ENCODE measurements around the gene MFGE8. TPM values are rescaled to one million over a fixed set of nuclear protein-coding genes. Genes with fewer than 3 reads are reported as not detected.
"Not testable (repeated sequence)": the region's sequence is repeated elsewhere in the genome, so short reads cannot be mapped to it uniquely, and the experiment has no call there.

MFGE8 gene, protein sequence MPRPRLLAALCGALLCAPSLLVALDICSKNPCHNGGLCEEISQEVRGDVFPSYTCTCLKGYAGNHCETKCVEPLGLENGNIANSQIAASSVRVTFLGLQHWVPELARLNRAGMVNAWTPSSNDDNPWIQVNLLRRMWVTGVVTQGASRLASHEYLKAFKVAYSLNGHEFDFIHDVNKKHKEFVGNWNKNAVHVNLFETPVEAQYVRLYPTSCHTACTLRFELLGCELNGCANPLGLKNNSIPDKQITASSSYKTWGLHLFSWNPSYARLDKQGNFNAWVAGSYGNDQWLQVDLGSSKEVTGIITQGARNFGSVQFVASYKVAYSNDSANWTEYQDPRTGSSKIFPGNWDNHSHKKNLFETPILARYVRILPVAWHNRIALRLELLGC
- total RNA-seq (2014; rRNA removed; shearing (Covaris generic)), result 27.0 and 38.1 TPM in 2 replicates

DNA sequence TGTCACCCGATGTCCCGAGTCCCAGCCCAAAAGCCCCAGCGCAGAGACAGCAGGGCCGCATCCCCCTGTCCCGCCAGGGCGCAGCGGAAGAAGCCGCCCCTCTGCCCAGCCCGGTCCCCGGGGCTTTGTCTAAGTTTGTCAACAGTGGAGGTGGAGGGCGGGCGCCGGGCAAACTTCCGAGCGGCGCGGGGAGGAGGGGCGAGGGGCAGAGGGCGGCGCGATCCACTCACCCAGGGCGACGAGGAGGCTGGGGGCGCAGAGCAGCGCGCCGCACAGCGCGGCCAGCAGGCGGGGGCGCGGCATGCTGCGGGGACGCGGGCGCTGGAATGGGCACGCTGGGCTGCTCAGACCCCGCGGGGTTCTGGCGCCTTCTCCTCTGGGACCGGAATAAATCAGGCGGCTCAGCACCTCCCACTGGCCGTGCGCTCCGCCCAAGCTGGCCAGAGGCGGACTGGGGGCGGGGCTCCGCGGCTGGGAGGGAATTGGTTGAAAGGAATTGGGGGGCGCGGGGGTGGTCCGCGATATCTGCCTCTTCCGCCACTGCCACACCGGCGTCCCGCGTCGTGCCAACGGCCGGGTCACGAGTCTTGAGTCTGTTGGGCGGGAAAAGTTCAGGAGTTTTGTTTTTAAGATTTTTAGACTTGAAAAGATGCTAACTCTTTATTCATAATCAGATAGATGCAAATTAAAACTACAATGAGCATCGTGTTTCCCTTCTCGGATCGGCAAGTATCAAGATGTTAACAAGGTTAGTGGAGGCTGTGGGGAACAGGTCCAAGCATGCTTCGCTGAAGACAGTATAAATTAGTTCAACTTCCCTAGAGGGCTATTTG lies at the start of gene MFGE8:
TSS of gene MFGE8 (minus strand) at position 363 of the 833 bp plus-strand sequence. CDS start at position 303, 60 bp downstream.
- peak; percentile 74 for DNase-seq (ENCODE audit: low spot score)

DNA sequence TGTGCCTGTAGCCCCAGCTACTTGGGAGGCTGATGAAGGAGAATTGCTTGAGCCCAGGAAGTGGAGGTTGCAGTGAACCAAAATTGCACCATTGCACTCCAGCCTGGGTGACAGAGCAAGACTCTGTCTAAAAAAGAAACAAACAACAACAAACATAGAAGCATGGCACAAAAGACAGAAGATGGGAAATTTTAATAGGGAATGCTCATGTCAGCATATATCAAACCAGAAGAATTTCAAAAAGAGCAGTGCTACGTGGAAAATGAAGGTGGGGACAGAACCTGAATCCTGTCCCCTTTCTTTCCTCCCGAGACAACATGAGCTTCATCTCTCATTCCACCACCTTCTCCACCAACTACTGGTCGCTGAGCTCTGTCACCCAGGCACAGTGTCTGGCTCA lies 46.3 kb upstream of the MFGE8 start:
- DNase-seq (ENCODE audit: low spot score), result no peak

DNA sequence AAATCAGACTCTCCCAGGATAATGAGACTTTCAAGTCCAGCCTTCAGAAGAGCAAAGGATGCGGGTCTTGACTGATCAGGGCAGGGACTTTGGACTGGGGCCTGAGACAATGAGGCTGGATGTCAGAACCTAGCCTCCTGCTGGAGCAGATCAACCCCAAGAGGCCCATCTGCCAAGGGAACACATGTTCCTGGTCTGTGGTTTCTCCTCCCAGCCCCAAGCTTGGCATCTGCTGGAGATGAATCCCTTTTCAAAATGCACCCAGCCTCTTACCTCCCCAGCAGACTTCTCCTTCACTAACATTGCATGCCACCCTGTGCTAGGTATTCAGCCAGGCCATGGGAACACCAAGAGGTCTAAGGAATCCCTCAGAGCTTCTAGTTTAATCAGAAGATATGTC lies 43.7 kb upstream of the MFGE8 start:
- DNase-seq (ENCODE audit: low spot score), result no peak

DNA sequence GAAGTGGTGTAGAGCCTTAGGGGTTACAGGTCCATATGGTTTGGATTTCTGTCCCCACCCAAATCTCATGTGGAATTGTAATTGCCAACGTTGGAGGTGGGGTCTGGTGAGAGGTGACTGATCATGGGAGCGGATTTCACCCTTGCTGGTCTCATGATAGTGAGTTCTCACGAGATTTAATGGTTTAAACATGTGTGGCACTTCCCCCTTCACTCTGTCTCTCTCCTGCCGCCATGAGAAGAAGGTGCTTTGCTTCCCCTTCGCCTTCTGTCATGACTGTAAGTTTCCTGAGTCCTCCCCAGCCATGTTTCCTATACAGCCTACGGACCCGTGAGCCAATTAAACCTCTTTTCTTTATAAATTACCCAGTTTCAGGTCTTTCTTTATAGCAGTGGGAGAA lies 43.1 kb upstream of the MFGE8 start:
- DNase-seq (ENCODE audit: low spot score), result no peak

DNA sequence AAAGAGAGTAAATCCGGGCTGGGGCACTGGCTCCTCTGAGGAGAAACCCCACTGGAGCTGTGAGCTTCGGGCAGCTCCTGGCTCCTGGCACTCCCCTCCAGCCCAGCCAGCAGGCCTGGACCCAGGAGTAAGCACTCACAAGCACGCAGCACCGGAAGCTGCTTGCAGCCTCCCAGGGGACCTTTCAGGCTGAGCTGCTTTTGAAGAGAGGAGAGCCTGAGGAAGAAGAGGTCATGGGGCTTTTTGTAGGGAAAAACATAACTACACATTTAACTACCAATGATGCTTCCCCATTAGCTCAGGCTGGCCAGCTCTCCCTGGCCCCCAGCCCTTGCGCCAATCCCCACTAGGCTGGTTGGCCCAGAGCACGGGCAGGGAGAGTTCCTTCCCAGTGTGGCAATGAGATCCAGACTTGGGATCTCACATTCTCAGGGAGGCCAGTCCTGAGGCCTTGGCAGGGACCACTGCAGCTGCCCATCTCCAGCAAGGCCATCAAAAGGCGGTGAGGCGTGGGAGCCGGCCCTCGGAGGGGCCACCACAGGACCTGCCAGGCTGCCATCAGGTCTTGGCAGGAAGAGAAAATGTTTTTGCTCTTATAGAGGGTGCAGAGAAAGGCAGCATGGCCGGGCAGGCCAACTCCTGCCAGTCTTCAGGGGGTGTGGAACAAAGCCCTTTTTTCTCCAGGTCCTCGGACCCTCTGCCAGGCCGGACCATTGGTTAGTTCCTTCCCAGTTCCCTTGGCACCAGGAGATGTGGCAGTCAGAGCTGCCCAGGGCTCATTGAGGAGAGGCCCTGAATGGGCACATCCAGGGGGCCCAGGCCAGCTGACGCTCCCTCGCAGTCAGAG lies 41.5 kb upstream of the MFGE8 start:
- no peak for DNase-seq (ENCODE audit: low spot score)

DNA sequence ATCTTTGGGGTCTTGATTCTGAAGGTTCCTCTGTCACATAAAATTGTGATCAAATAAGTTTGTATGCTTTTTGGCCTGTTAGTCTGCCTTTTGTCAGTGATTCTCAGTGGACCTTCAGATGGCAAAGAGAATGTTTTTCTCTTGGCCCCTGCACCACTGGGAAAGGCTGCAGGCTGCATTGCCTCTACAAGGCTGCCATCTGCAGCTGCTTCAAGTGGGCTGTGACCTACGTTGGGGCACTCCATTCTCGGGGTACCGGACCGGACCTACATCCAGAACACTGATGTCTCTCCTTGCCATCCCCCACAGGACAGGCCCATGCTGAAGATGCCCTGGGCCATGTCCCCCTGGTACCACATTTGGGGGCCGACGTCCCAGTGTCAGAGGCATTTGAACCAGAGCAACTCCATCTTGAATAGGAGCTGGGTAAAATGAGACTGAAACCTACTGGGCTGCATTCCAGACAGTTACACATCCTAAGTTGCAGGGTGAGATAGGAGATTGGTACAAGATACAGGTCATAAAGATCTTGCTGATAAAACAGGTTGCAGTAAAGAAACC lies 37.5 kb upstream of the MFGE8 start:
- no peak for DNase-seq (ENCODE audit: low spot score)

DNA sequence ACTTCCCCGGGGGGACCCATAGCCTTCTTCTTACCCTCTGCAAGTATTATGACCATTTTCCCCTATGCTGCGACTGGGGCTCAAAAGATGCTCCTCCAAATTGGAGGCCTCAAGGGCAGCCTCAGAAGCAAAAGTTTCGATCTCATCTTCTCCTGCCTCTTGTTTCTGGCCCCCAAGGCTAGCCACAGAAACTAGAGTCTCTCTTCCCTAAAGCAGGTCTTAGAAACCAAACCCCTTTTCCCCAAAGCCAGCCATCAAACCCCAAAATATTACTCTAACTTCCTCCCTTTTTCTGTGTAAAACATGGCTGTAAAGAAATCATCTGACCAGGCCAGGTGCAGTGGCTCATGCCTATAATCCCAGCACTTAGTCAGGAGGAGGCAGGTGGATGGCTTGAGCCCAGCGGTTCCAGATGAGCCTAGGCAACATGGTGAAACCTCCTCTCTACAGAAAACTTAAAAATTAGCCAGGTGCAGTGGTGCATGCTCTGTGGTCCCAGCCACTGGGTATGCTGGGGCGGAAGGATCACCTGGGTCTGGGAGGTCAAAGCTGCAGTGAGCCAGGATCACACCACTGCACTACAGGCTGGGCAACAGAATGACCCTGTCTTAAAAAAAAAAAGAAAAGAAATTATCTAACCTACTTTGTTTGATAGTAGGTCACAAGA lies 36.7 kb upstream of the MFGE8 start:
- no peak for DNase-seq (ENCODE audit: low spot score)

DNA sequence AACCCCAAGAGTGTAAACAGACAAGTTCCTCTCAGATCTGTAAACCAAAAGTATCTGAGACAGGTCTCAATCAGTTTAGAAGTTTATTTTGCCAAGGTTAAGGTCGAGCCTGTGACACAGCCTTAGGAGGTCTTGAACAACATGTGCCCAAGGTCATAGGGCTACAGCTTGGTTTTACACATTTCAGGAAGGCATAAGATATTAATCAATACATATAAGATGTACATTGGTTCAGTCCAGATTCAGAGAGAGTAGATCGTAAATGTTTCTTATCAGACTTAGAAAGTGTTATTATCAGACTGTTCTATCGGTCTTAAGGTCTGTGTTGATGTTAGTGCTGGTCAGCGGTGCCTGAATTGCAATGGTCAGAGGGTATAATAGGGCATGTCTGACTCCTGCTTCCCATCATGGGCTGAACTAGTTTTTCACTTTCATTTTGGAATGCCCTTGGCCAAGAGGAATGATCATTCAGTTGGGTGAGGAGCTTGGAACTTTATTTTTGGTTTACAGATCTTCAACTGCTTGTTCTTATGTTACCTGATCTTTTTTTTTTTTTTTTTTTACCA lies 27.0 kb upstream of the MFGE8 start:
- DNase-seq (ENCODE audit: low spot score), result no peak

DNA sequence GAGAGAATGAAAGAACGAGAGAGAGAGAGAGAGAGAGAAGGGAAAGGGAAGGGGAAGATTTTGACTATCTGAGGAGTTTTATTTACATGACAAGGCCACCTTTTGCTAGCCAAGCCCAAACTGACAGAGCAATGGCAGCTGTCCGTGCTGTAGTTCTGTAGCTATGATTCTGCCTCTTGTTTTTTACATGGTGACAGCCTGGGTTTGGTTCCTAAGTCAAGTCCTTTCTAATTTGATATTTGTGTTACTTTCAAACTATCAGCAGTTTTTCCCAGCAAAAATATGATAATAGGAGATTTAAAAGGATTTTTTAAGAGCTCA lies 26.3 kb upstream of the MFGE8 start:
- DNase-seq (ENCODE audit: low spot score), result no peak

DNA sequence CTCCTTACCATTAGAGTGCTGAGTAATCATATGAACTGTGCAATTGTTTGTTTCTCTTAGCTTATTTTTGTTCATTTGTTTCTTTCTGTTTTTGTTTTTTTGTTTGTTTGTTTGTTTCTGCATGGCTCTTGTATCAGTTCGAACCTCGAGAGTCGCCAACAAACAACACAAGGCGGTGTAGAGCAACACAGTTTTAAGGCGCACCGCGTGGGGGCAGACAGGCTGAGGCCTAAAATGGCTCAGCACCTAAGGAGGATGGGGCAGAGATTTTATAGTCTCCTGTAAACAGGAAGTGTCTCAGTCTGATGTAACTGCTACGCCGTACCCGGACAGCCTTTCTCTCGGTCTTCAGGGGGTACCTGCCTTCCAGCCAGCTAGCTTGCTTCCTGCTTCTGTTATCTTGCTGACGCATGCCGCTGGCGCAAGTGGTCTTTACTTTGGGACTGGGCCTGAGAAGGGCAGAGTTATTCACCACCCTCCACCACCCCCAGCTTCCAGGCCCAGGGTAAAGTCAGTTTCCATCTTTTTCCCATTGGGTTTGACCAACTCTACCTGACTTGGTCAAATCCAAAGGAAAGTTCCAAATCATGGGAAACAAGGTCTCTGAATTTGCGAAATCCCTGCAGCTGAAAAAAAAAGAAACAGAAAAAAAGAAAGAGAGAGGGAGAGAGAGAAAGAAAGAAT lies 25.8 kb upstream of the MFGE8 start:
- no peak for DNase-seq (ENCODE audit: low spot score)

DNA sequence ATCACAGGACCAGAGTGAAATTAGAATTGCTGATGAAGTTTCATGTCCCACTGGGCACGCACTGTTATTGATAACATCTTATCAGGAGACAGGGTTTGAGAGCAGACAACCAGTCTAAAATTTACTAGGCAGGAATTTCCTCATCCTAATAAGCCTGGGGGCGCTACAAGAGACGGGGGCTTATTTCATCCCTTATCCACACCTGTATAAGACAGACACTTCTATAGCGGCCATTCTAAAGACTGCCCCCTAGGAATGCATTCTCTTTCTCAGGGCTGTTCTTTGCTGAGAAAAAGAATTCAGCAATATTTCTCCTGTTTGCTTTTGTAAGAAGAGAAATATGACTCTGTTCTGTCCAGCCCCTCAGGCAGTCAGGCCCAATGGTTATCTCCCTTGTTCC lies 21.3 kb upstream of the MFGE8 start:
- not testable (repeated sequence) for DNase-seq (ENCODE audit: low spot score)

DNA sequence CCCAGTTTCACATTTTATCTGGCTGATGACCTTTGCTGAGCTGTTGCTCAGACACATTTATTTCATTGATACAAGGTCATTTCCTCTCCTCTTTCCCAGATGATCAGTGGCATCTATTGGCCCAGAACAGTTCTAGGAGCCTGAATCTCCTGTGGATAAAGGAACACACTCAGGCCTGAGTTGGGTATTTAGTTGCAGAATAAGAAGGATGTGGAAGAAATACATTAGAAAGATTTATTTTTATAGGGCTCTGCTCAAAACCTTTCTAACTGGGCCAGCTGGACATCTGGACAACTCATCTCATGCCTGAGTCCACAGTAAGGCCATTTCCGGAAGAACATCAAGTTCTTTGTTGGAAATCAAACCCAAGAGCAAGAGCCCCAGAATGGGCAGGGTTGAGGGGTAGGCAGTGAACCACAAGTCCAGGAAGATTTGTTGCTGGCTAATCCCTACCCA lies 19.7 kb upstream of the MFGE8 start:
- DNase-seq (ENCODE audit: low spot score), result no peak

DNA sequence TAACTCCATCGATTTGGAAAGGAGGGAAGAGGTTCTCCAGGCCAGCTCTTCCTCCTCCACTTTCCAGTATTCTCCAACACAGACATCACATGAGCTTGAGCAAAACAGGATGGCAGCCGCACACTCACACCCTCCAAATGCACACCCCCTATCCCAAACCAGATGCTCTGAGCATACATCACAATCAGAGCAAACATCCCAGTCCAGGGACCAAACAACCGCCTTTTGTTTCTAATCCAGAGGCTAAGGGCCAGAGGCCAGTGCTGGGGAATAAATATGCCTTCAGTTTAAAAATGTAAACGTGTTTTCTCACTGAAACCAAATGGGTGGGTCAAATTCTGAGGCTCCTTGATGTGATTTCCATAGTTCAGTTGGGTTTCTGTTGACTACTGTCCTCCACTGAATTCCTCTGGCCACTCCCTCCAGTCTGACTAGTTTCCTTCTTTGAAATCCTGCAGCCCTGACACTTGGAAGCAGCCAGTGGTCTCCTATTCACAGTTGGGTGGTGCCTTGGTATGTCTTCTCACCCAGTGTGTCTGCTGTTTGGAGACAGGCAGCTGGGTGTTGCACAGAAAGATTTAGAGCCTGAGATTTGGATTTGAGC lies 19.2 kb upstream of the MFGE8 start:
- no peak for DNase-seq (ENCODE audit: low spot score)

DNA sequence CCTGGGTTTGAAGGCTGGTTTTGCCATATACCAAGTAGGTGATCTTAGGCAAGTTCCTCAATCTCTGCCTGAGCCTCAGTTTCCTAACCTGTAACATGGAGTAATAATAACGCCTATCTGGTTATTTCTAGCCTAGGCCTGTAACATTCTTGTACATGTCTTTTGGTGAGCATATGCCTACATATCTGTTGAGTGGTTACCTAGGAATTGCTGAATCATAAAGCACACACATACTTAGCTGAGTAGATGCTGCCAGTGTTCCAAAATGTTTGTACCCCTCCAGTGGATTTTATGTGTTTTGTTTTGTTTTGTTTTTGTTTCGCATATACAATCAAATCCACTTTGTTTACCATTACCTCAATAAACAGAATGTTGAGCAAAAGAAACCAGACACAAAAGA lies 17.4 kb upstream of the MFGE8 start:
- no peak for DNase-seq (ENCODE audit: low spot score)

DNA sequence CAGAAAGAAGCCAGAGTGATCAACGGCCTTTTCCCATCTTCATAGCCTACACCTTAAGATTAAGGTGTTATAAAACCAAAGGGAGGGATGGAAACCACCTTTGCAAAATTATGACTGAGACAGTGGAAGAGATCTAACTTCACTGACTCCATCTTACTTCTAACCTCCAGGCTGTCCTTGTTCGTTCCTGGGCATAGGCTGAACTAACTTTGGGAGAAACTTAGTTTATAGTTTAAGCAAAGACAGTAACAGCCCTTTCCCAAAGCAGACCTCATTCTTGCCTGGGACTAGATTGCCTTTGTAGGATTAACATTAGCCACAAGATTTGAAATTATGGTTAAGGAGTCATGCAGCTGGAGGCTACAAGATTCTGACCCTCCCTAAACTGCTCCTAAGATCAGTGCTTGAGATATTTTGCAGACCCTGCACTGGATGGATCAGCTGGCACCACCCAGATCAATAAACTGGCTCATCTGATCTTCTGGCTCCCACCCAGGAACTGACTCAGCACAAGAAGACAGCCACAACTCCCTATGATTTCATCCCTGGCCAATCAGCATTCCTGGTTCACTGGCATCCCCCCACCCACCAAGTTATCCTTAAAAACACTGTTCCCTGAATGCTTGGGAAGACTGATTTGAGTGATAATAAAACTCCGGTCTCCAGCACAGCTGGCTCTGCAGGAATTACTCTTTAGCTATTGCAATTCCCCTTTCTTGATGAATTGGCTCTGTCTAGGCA lies 16.3 kb upstream of the MFGE8 start:
- not testable (repeated sequence) for DNase-seq (ENCODE audit: low spot score)

DNA sequence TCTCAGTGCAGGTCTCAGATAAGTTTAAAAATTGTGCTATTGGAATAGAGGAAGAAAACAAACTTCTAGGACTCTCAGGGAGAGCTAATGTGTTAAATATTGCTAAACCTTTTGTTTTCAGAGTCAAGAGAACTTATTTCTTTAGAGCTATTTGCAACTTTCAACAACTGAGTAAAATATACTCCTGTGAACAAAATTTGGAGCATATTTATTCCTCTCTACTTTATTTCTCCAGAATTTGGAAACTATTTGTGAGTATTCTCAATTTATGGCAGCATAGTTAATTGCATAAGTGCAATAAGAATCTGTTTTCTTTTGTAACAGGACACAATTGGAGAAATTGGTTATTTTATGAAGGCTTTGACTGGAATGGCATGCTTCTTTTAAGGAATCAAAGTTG lies 15.0 kb upstream of the MFGE8 start:
- DNase-seq (ENCODE audit: low spot score), result not testable (repeated sequence)

DNA sequence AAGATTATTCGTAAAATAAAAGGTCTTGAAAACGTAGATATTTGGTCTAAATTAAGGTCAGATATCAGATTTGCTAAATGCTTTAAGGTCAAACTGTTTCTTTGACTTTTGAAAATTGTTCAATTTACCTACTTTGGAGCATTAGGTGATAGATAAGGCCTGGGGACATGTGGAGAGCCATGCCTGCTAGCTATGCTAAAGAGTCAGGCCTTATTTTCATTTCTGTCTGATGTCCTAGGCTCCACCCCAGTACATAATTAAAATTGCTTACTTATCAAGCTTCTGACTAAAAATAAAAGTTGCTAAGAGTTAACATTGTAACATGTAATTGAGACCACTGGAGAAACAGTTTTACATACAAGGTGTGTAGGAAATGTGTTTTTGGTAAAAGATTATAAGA lies 12.5 kb upstream of the MFGE8 start:
- DNase-seq (ENCODE audit: low spot score), result not testable (repeated sequence)

DNA sequence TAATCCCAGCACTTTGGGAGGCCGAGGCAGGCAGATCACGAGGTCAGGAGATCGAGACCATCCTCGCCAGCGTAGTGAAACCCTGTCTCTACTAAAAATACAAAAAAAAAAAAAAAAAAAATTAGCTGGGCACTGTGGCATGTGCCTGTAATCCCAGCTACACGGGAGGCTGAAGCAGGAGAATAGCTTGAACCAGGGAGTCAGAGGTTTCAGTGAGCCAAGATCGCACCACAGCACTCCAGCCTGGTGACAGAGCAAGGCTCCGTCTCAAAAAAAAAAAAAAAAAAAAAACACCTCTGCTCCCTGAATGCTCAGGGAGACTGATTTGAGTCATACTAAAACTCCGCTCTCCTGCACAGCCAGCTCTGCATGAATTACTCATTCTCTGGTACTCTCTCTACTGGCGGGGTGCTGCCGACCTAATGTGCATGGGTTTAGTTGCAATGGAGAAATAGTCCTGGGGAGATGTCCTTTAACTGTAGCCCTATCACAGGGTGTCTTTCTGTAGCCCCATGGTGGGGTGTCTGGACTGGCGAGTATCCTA lies 7.8 kb upstream of the MFGE8 start:
- not testable (repeated sequence) for DNase-seq (ENCODE audit: low spot score)
